Epithelial cell of esophagus (primary cell): Measurements from ENCODE around the gene MPPE1.
"Not testable (repeated sequence)": the region's sequence is repeated elsewhere in the genome, so short reads cannot be mapped to it uniquely, and the experiment has no call there.

Experiments
- DNase-seq: peaks from one replicate; pipeline ENCODE4 v3.0.0; 2010; ENCODE audit warnings: low read depth
- H3K4me3 ChIP-seq: 2 replicates; pipeline ENCODE4 v1.5.1; 2011; ENCODE audit warnings: mild to moderate bottlenecking, low read length, control low read depth
- TF ChIP-seq, protein P1 (sequence below): IDR thresholded peaks from 2 replicates; pipeline ENCODE4 v1.5.1; 2011; ENCODE audit warnings: low read depth, mild to moderate bottlenecking, low read length, control low read depth, inconsistent platforms; ENCODE audit not compliant: insufficient read depth; ENCODE audit errors: missing control alignments

The MPPE1 gene

DNA sequence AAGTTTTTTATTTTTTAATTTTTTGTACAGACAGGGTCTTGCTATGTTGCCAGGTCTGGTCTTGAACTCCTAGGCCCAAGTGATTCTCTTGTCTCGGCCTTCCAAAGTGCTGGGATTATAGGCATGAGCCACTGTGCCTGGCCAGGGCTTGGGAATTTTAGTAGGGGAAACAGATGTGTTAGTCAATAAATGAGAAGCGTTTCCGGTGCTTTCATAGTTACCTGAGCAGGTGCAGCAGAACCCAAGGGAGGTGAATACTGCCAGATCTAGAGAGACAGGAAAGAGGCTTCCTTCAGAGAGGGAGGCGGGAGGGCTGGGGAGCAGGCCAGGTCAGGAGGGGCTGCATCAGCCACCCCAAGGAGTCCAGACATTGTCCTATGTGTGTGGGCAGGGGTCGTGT lies 42.7 kb upstream of the MPPE1 start:
- TF ChIP-seq, protein P1, sequence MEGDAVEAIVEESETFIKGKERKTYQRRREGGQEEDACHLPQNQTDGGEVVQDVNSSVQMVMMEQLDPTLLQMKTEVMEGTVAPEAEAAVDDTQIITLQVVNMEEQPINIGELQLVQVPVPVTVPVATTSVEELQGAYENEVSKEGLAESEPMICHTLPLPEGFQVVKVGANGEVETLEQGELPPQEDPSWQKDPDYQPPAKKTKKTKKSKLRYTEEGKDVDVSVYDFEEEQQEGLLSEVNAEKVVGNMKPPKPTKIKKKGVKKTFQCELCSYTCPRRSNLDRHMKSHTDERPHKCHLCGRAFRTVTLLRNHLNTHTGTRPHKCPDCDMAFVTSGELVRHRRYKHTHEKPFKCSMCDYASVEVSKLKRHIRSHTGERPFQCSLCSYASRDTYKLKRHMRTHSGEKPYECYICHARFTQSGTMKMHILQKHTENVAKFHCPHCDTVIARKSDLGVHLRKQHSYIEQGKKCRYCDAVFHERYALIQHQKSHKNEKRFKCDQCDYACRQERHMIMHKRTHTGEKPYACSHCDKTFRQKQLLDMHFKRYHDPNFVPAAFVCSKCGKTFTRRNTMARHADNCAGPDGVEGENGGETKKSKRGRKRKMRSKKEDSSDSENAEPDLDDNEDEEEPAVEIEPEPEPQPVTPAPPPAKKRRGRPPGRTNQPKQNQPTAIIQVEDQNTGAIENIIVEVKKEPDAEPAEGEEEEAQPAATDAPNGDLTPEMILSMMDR: no peak
- H3K4me3 ChIP-seq: no peak overlapping the region
- no peak for DNase-seq

DNA sequence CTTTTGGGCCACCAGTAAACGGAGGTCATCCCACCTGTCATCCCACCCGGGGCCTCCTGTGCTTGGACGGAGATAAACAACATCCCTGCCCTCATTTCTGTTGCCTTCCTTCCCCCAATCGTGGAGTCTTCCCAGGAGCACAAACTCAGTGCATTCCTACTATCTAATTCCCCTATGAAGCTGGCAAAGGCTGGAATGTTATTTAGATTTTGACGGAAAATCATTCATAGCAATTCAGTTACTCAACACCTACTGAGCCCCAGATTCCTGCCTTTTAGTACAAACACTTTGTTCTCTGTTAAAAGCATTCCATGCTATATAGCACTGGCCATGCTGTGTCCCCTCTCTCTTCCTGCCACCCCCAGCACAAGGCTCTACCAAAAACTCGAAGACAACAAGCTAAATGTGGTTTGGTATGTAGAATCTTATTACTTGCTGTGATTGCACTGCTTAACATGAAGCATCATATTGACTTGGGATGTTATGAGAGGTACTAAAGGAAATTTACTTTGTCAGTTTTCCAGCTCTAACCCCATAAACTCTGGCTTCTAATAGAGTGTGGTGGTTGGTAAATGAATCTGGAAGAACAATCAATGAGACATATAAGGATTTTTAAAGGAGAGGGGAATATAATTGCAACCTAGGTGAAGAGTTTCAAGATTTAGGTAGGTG lies 40.9 kb upstream of the MPPE1 start:
- TF ChIP-seq, protein P1: no peak
- no peak for DNase-seq
- H3K4me3 ChIP-seq: no peak overlapping the region

- TF ChIP-seq, protein P1: no peak
- peak overlapping the region; percentile 53 for H3K4me3 ChIP-seq
- DNase-seq: peak; percentile 99
Measured at GRCh38 chr18:11947214-11948191, 39.4 kb upstream of the MPPE1 start.

GRCh38 chr18:11946756-11947155 lies 38.6 kb upstream of the MPPE1 start:
- DNase-seq: peak; percentile 46
- no peak overlapping the region for H3K4me3 ChIP-seq
- TF ChIP-seq, protein P1: no peak

DNA sequence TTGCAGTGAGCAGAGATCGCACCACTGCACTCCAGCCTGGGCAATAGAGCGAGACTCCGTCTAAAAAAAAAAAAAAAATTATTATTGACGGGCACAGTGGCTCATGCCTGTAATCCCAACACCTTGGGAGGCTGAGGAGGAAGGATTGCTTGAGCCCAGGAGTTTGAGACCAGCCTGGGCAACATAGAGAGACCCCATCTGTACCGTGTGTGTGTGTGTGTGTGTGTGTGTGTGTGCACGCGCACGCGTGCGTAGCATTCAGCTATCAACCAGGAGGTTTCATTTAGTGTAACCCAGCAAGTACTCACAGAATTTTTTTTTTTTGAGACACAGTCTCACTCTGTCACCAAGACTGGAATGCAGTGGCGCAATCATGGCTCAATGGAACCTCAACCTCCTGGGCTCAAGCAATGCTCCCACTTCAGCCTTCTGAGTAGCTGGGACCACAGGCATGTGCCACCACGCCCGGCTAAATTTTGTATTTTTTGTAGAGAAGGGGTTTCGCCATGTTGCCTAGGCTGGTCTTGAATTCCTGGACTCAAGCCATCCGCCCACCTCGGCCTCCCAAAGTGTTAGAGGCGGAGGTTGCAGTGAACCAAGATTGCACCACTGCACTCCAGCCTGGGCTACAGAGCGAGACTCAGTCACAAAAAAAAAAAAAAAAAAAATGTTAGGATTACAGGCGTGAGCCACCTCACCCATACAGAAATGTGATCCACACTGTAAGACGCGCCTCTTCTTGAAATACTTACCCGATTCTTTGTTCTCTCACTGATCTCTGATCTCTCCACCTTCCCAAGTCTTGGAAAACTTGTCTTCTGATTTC lies 37.9 kb upstream of the MPPE1 start:
- H3K4me3 ChIP-seq: not testable (repeated sequence)
- DNase-seq: peak; percentile 67

DNA sequence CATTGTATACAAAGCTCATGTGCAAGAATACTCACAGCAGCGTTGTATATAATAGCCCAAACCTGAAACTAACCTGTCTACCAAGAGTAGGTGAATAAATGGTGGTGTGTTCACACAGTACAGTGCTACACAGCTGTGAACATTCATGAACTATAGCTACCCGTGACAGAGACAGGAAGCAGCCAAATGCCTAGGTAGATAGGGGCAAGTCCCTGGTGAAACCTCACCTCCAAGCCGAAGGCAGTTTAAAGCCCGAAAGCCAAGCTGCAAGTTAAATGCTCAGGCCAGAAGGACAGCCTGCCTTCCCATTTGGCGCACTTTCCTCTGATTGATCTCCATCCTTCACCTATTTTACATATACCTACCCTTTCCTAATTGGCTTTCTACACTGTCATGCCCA lies 36.7 kb upstream of the MPPE1 start:
- DNase-seq: no peak
- H3K4me3 ChIP-seq: no peak overlapping the region
- TF ChIP-seq, protein P1: no peak

- no peak overlapping the region for H3K4me3 ChIP-seq
- TF ChIP-seq, protein P1: no peak
- no peak for DNase-seq
Measured at GRCh38 chr18:11944252-11944651, 36.1 kb upstream of the MPPE1 start.
